H1 (cell line): Measurements from ENCODE around the gene RUSF1. TPM values are rescaled to one million over a fixed set of nuclear protein-coding genes. Genes with fewer than 3 reads are reported as not detected.

Experiments used
- CHD2 ChIP-seq: IDR thresholded peaks from 2 replicates; pipeline ENCODE4 v1.6.1; 2012; ENCODE audit warnings: low read length, improper control_type of control experiment
- CTBP2 ChIP-seq: IDR thresholded peaks from 2 replicates; pipeline ENCODE4 v1.7.0; 2011; ENCODE audit warnings: borderline replicate concordance, mild to moderate bottlenecking, moderate library complexity, mixed read lengths, low read length; ENCODE audit not compliant: insufficient read depth, insufficient read length
- CTCF ChIP-seq, 3 experiments: IDR thresholded peaks; 1 replicate in 2 of 3; 2 replicates in 1 of 3; pipeline versions ENCODE4 v1.5.1 to v1.6.1; 2011; ENCODE audit warnings: low read length in 3 of 3, mild to moderate bottlenecking in 3 of 3, inconsistent platforms in 2 of 3, low read depth in 1 of 3, moderate library complexity in 1 of 3; ENCODE audit not compliant: insufficient read depth in 1 of 3; ENCODE audit errors: control extremely low read depth in 1 of 3
- EZH2 ChIP-seq: fragments of 200-600 bp; sonication (generic); IDR thresholded peaks from 2 replicates; pipeline ENCODE4 v1.7.1; 2012; ENCODE audit warnings: low read depth, mild to moderate bottlenecking, moderate library complexity, low read length, inconsistent platforms; ENCODE audit not compliant: severe bottlenecking
- GABPA ChIP-seq: IDR thresholded peaks from 2 replicates; pipeline ENCODE4 v1.6.1; 2011; ENCODE audit warnings: mild to moderate bottlenecking, low read length, moderate library complexity, borderline replicate concordance; ENCODE audit not compliant: insufficient read depth
- GTF2F1 ChIP-seq: IDR thresholded peaks from 2 replicates; pipeline ENCODE4 v1.6.1; 2012; ENCODE audit warnings: low read depth, low read length, improper control_type of control experiment, borderline replicate concordance
- RAD21 ChIP-seq, 2 experiments: IDR thresholded peaks in 1 of 2; conservative IDR thresholded peaks in 1 of 2; 2 replicates each; pipeline ENCODE4 v1.6.1; 2011; ENCODE audit warnings: low read depth in 2 of 2, low read length in 2 of 2, improper control_type of control experiment in 1 of 2, inconsistent platforms in 1 of 2, mild to moderate bottlenecking in 1 of 2, moderate library complexity in 1 of 2
- RBBP5 ChIP-seq: IDR thresholded peaks from 2 replicates; pipeline ENCODE4 v1.7.1; 2012; ENCODE audit warnings: low read depth, mild to moderate bottlenecking, inconsistent platforms, low read length, moderate library complexity, borderline replicate concordance
- RFX5 ChIP-seq: IDR thresholded peaks from 2 replicates; pipeline ENCODE4 v1.6.1; 2011; ENCODE audit warnings: low read depth, low read length, improper control_type of control experiment, borderline replicate concordance
- RNF2 ChIP-seq: fragments of 200-900, 300-1000 bp; sonication (generic); IDR thresholded peaks from 2 replicates; pipeline ENCODE4 v1.7.1; 2016; ENCODE audit warnings: borderline replicate concordance, low read depth, mild to moderate bottlenecking, antibody characterized with exemption, low read length; ENCODE audit not compliant: poor library complexity, severe bottlenecking; ENCODE audit errors: missing control alignments
- RXRA ChIP-seq: IDR thresholded peaks from 2 replicates; pipeline ENCODE4 v1.6.1; 2011; ENCODE audit warnings: low read depth, mild to moderate bottlenecking, low read length, moderate library complexity; ENCODE audit not compliant: insufficient read depth
- SAP30 ChIP-seq: fragments of 300-600 bp; sonication (generic); IDR thresholded peaks from 2 replicates; pipeline ENCODE4 v1.7.1; 2012; ENCODE audit warnings: low read length, moderate library complexity, mild to moderate bottlenecking, inconsistent platforms; ENCODE audit not compliant: insufficient read depth, insufficient replicate concordance
- SP1 ChIP-seq: IDR thresholded peaks from 2 replicates; pipeline ENCODE4 v1.6.1; 2011; ENCODE audit warnings: low read depth, low read length
- TAF1 ChIP-seq: IDR thresholded peaks from 2 replicates; pipeline ENCODE4 v1.6.1; 2011; ENCODE audit warnings: mild to moderate bottlenecking, low read depth, low read length
- TAF7 ChIP-seq: optimal IDR thresholded peaks from 2 replicates; pipeline ENCODE3; 2011; ENCODE audit warnings: low read depth, mild to moderate bottlenecking, inconsistent platforms, low read length, moderate library complexity, borderline replicate concordance
- TCF12 ChIP-seq: IDR thresholded peaks from 2 replicates; pipeline ENCODE4 v1.6.1; 2011; ENCODE audit warnings: low read depth, mild to moderate bottlenecking, low read length
- YY1 ChIP-seq: IDR thresholded peaks from 2 replicates; pipeline ENCODE4 v1.6.1; 2011; ENCODE audit warnings: low read depth, mild to moderate bottlenecking, low read length
- polyA plus RNA-seq, 7 experiments: library from polyadenylated mRNA; depleted of rRNA in 3 of 7; stranded (reverse) in 5 of 7; unstranded in 2 of 7; fragments of >200 nt in 5 of 7; fragments of 200-250 nt in 2 of 7; gene quantifications; 1 replicate in 5 of 7; 2 replicates in 1 of 7; 4 replicates in 1 of 7; pipeline versions ENCODE4 v1.2.1 to v1.2.3, GENCODE V29; 2011 to 2013; ENCODE audit warnings: missing spikeins in 2 of 7, mixed read lengths in 2 of 7
- total RNA-seq: library from RNA; stranded (reverse); fragmentation: NEBNext Ultra II Directional; extraction: Animal tissue kit (Norgen Biotek cat#: 25700); gene quantifications from 2 replicates; pipeline ENCODE4 v1.2.1, GENCODE V29; 2021

The RUSF1 gene
- total and polyA plus RNA-seq, 2 of the 8 experiments (the other 6 are each of a cell fraction or from before 2014, with no cell fraction given) = 22.5 to 33.7 TPM

GRCh38 chr16:31451681-31452351 is 56.4 kb downstream of the RUSF1 start (continued):
- no peak for TF ChIP-seq RXRA
- peak; percentile 60 to 74 (median 73) for TF ChIP-seq CTCF (IDR thresholded peaks at IDR 0.05; ENCODE audit: control extremely low read depth in 1 of 3, insufficient read depth in 1 of 3, low read depth in 1 of 3, low read length in 3 of 3)
- no peak for TF ChIP-seq SP1
- TF ChIP-seq RFX5 = no peak
- TF ChIP-seq GTF2F1 = no peak
- no peak for TF ChIP-seq CTBP2
- TF ChIP-seq RBBP5 = no peak
- TF ChIP-seq GABPA = no peak
- no peak for TF ChIP-seq RNF2
- no peak for TF ChIP-seq TCF12
- TF ChIP-seq TAF1 = no peak
- TF ChIP-seq TAF7 = no peak
- TF ChIP-seq EZH2 = no peak
- TF ChIP-seq RAD21 (IDR thresholded peaks at IDR 0.05 in 1 of 2, conservative IDR thresholded peaks at IDR 0.05 in 1 of 2; ENCODE audit: low read depth in 2 of 2, low read length in 2 of 2) = peak; percentile 53 to 64
- no peak for TF ChIP-seq SAP30
- TF ChIP-seq CHD2 = no peak
- no peak for TF ChIP-seq YY1
